Nephron (organoid): Measurements from ENCODE around the gene ISG20L2.

ENCODE experiments used
- H3K27ac Mint-ChIP-seq, 3 experiments: 2 replicates each; pipeline ENCODE4 v1.8.0; 2020; ENCODE audit warnings: mixed read lengths in 3 of 3, mild to moderate bottlenecking in 2 of 3, moderate library complexity in 1 of 3
- H3K27me3 Mint-ChIP-seq: 2 replicates; pipeline ENCODE4 v1.8.0; 2021; ENCODE audit warnings: low read depth, mild to moderate bottlenecking, moderate library complexity, mixed read lengths
- H3K36me3 Mint-ChIP-seq: 2 replicates; pipeline ENCODE4 v1.8.0; 2020; ENCODE audit warnings: low read depth, mixed read lengths
- H3K4me1 Mint-ChIP-seq: 2 replicates; pipeline ENCODE4 v1.8.0; 2020; ENCODE audit warnings: mixed read lengths
- H3K4me3 Mint-ChIP-seq, 3 experiments: 2 replicates each; pipeline ENCODE4 v1.8.0; 2020; ENCODE audit warnings: mild to moderate bottlenecking in 3 of 3, mixed read lengths in 3 of 3, moderate library complexity in 2 of 3
- H3K9me3 Mint-ChIP-seq: 2 replicates; pipeline ENCODE4 v1.8.0; 2020; ENCODE audit warnings: mixed read lengths
- CTCF ChIP-seq, 3 experiments: fragments of 200-600 bp; sonication (generic); IDR thresholded peaks; one replicate each; pipeline ENCODE4 v1.5.0; 2021; ENCODE audit warnings: antibody characterized with exemption in 3 of 3; ENCODE audit not compliant: unreplicated experiment in 3 of 3

The ISG20L2 gene

GRCh38 chr1:156714830-156715229, 13.7 kb downstream of the ISG20L2 start:
- peaks cover 21% of the 10 kb centered on the region for H3K36me3 Mint-ChIP-seq
- no peak overlapping the region for H3K4me3 Mint-ChIP-seq
- H3K4me1 Mint-ChIP-seq, result peaks cover 32% of the 10 kb centered on the region
- peak overlapping the region; percentile 55 to 76 (median 72) for H3K27ac Mint-ChIP-seq
- no peaks in the 10 kb centered on the region for H3K27me3 Mint-ChIP-seq
- TF ChIP-seq CTCF (IDR thresholded peaks at IDR 0.05; ENCODE audit: unreplicated experiment in 3 of 3), result no peak
- H3K9me3 Mint-ChIP-seq, result no peaks in the 10 kb centered on the region

- TF ChIP-seq CTCF (IDR thresholded peaks at IDR 0.05; ENCODE audit: unreplicated experiment in 3 of 3), result no peak
- Mint-ChIP-seq H3K4me1 (peaks cover 53% of the 10 kb centered on the region), H3K4me3 (no peak overlapping the region), H3K27me3 (no peaks in the 10 kb centered on the region), H3K36me3 (peaks cover 20% of the 10 kb centered on the region), H3K27ac (peak overlapping the region; percentile 94 to 98 (median 97)), H3K9me3 (no peaks in the 10 kb centered on the region)
Observed at GRCh38 chr1:156712626-156713025, 15.9 kb downstream of the ISG20L2 start.

- Mint-ChIP-seq H3K27ac (peak overlapping the region; percentile 94 to 98 (median 97)), H3K4me1 (peaks cover 63% of the 10 kb centered on the region), H3K36me3 (peaks cover 12% of the 10 kb centered on the region), H3K4me3 (peak overlapping the region in 1 of 3 experiments; percentile 18), H3K9me3 (no peaks in the 10 kb centered on the region), H3K27me3 (no peaks in the 10 kb centered on the region)
- TF ChIP-seq CTCF (IDR thresholded peaks at IDR 0.05; ENCODE audit: unreplicated experiment in 3 of 3), result no peak
Observed at GRCh38 chr1:156711011-156711817, 17.4 kb downstream of the ISG20L2 start.

GRCh38 chr1:156709757-156710489, 18.6 kb downstream of the ISG20L2 start:
- Mint-ChIP-seq H3K27ac (peak overlapping the region; percentile 97 to 98 (median 98)), H3K9me3 (no peaks in the 10 kb centered on the region), H3K4me3 (peak overlapping the region in 1 of 3 experiments; percentile 58), H3K4me1 (peaks cover 59% of the 10 kb centered on the region), H3K27me3 (no peaks in the 10 kb centered on the region), H3K36me3 (peaks cover 3% of the 10 kb centered on the region)
- TF ChIP-seq CTCF (IDR thresholded peaks at IDR 0.05; ENCODE audit: unreplicated experiment in 3 of 3), result no peak

- Mint-ChIP-seq H3K9me3 (no peaks in the 10 kb centered on the region), H3K36me3 (no peaks in the 10 kb centered on the region), H3K4me3 (peak overlapping the region in 2 of 3 experiments; percentile 5 to 19), H3K27me3 (no peaks in the 10 kb centered on the region), H3K27ac (peak overlapping the region; percentile 97 to 98 (median 98)), H3K4me1 (peaks cover 62% of the 10 kb centered on the region)
- TF ChIP-seq CTCF (IDR thresholded peaks at IDR 0.05; ENCODE audit: unreplicated experiment in 3 of 3), result no peak
Observed at GRCh38 chr1:156709031-156709430, 19.5 kb downstream of the ISG20L2 start.
